Type B pancreatic cell (in vitro differentiated cells): Measurements from ENCODE around the gene CENPB. TPM values are rescaled to one million over a fixed set of nuclear protein-coding genes. Genes with fewer than 3 reads are reported as not detected.

Source experiments
- DNase-seq: peaks from one replicate; pipeline ENCODE4 v3.0.0; 2021; ENCODE audit warnings: mixed read lengths; ENCODE audit not compliant: unreplicated experiment; ENCODE audit errors: extremely low spot score
- H3K27ac Mint-ChIP-seq: 2 replicates; pipeline ENCODE4 v1.8.0; 2021; ENCODE audit warnings: mild to moderate bottlenecking, mixed read lengths
- H3K27me3 Mint-ChIP-seq: 2 replicates; pipeline ENCODE4 v1.8.0; 2021; ENCODE audit warnings: mixed read lengths
- H3K36me3 Mint-ChIP-seq: 2 replicates; pipeline ENCODE4 v1.8.0; 2021; ENCODE audit warnings: mixed read lengths
- H3K4me1 Mint-ChIP-seq: one replicate; pipeline ENCODE4 v1.8.0; 2021; ENCODE audit warnings: mixed read lengths; ENCODE audit not compliant: unreplicated experiment
- H3K4me3 Mint-ChIP-seq: 2 replicates; pipeline ENCODE4 v1.8.0; 2021; ENCODE audit warnings: mild to moderate bottlenecking, mixed read lengths
- H3K9me3 Mint-ChIP-seq: 2 replicates; pipeline ENCODE4 v1.8.0; 2021; ENCODE audit warnings: mixed read lengths
- total RNA-seq: library from RNA; stranded (reverse); gene quantifications from 2 replicates; pipeline ENCODE4 v1.2.1, GENCODE V29; 2021; ENCODE audit warnings: low replicate concordance
- TF ChIP-seq, protein P1 (sequence below): fragments of 200-600 bp; sonication (generic); conservative IDR thresholded peaks from 2 replicates; pipeline ENCODE4 v1.5.0; 2021; ENCODE audit warnings: antibody characterized with exemption, mild to moderate bottlenecking

CENPB gene
- total RNA-seq, 1 donor from 2014 or later = 63.2 TPM

GRCh38 chr20:3739926-3740451, 46.6 kb downstream of the CENPB start:
- H3K36me3 Mint-ChIP-seq = no peaks in the 10 kb centered on the region
- H3K4me1 Mint-ChIP-seq = peaks cover 29% of the 10 kb centered on the region
- TF ChIP-seq, protein P1, sequence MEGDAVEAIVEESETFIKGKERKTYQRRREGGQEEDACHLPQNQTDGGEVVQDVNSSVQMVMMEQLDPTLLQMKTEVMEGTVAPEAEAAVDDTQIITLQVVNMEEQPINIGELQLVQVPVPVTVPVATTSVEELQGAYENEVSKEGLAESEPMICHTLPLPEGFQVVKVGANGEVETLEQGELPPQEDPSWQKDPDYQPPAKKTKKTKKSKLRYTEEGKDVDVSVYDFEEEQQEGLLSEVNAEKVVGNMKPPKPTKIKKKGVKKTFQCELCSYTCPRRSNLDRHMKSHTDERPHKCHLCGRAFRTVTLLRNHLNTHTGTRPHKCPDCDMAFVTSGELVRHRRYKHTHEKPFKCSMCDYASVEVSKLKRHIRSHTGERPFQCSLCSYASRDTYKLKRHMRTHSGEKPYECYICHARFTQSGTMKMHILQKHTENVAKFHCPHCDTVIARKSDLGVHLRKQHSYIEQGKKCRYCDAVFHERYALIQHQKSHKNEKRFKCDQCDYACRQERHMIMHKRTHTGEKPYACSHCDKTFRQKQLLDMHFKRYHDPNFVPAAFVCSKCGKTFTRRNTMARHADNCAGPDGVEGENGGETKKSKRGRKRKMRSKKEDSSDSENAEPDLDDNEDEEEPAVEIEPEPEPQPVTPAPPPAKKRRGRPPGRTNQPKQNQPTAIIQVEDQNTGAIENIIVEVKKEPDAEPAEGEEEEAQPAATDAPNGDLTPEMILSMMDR = no peak
- H3K27me3 Mint-ChIP-seq = peaks cover 15% of the 10 kb centered on the region
- no peaks in the 10 kb centered on the region for H3K9me3 Mint-ChIP-seq
- H3K27ac Mint-ChIP-seq = no peak overlapping the region
- DNase-seq = no peak
- H3K4me3 Mint-ChIP-seq = no peak overlapping the region

DNA sequence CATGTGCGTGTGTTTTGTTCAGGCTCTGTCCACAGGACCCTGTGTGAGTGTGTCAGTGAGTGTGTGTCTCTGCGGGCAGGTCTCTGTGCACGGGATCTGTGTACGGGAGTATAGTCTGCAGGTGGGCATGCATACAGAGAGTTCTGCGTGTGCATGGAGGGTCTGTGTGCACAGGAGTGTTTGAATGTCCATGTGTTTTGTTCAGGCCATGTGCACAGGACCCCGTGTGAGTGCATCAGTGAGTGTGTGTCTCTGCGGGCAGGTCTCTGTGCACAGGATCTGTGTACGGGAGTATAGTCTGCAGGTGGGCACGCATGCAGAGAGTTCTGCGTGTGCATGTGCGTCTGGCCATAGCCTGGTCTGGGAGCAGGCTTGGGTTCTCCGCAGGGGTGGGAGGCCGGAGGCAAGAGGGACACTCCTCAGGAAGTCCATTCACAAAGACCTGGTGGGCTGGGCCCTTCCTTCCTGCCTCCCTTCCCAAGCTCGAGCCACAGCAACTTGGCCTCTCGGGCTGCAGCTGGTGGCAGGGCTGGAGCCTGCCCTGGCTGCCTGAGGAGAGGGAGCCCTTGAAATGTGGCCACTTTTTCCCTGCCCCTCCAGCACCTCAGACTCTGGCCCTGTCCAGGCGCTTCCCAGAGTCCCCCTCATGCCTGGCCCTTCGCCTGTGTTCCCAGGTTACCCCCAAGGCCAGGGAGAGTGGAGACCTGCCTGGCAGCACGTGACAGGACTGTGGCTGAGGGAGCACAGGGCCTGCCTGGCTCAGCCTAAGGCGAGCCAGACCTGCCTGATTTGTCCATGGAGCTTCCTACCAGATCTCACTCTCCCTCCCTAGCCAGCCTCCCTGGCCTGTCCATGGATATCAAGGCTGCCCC, 47.2 kb downstream of the CENPB start:
- H3K9me3 Mint-ChIP-seq = no peaks in the 10 kb centered on the region
- H3K27ac Mint-ChIP-seq = no peak overlapping the region
- TF ChIP-seq, protein P1 = no peak
- H3K27me3 Mint-ChIP-seq = peaks cover 10% of the 10 kb centered on the region
- H3K4me1 Mint-ChIP-seq = peaks cover 30% of the 10 kb centered on the region
- H3K36me3 Mint-ChIP-seq = no peaks in the 10 kb centered on the region
- H3K4me3 Mint-ChIP-seq = no peak overlapping the region
- no peak for DNase-seq

- peaks cover 30% of the 10 kb centered on the region for H3K4me1 Mint-ChIP-seq
- no peaks in the 10 kb centered on the region for H3K9me3 Mint-ChIP-seq
- H3K36me3 Mint-ChIP-seq = no peaks in the 10 kb centered on the region
- TF ChIP-seq, protein P1 = no peak
- peaks cover 4% of the 10 kb centered on the region for H3K27me3 Mint-ChIP-seq
- H3K27ac Mint-ChIP-seq = no peak overlapping the region
- no peak overlapping the region for H3K4me3 Mint-ChIP-seq
- no peak for DNase-seq
Observed at GRCh38 chr20:3738111-3739053, 48.2 kb downstream of the CENPB start.

- DNase-seq = no peak
- no peak overlapping the region for H3K4me3 Mint-ChIP-seq
- H3K4me1 Mint-ChIP-seq = peaks cover 41% of the 10 kb centered on the region
- H3K9me3 Mint-ChIP-seq = no peaks in the 10 kb centered on the region
- H3K36me3 Mint-ChIP-seq = no peaks in the 10 kb centered on the region
- H3K27ac Mint-ChIP-seq = no peak overlapping the region
- TF ChIP-seq, protein P1 = no peak
- peaks cover 19% of the 10 kb centered on the region for H3K27me3 Mint-ChIP-seq
Observed at GRCh38 chr20:3735768-3736167, 50.8 kb downstream of the CENPB start.

DNA sequence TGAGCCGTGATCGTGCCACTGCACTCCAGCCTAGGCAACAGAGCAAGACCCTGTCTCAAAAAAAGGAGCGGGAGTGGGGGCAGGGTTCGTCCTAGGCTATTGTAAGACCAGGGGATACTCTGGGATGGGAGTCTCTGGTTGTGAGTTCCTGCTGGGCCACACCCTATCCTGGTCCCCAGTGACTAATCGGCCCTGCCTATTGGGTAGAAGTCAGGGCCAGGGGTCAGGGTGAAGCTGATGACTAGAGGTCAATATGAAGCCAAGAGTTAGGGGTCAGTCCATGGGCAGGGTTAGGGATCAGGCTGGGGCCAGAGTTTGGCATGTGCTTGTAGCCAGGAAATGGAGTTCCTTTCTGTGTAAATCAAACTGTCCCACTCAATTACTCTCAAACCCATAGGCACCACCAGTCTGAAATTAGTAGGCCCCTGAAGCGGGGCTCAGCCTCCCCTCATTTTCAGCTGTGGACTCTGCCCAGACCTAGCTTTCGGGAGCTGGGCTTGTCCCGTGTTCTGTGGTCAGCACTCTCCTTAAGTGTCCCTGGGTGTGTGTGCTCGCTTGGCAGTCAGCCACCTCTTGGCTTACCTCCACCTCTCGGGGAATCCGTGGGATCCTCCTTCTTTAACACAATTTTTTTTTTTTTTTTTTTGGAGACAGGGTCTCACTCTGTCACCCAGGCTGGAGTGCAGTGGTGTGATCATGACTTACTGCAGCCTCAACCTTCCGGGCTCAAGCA, 52.3 kb downstream of the CENPB start:
- no peak for DNase-seq
- Mint-ChIP-seq H3K27me3 (peaks cover 27% of the 10 kb centered on the region), H3K27ac (no peak overlapping the region)

More for the DNA sequence above, 52.3 kb downstream of the CENPB start:
- no peaks in the 10 kb centered on the region for H3K9me3 Mint-ChIP-seq
- no peak overlapping the region for H3K4me3 Mint-ChIP-seq
- peaks cover 36% of the 10 kb centered on the region for H3K4me1 Mint-ChIP-seq
- TF ChIP-seq, protein P1 = no peak
- H3K36me3 Mint-ChIP-seq = no peaks in the 10 kb centered on the region
